ENCODE measurements around the gene DLST.
"Not testable (repeated sequence)": the region's sequence is repeated elsewhere in the genome, so short reads cannot be mapped to it uniquely, and the experiment has no call there.

Gene DLST

DNA sequence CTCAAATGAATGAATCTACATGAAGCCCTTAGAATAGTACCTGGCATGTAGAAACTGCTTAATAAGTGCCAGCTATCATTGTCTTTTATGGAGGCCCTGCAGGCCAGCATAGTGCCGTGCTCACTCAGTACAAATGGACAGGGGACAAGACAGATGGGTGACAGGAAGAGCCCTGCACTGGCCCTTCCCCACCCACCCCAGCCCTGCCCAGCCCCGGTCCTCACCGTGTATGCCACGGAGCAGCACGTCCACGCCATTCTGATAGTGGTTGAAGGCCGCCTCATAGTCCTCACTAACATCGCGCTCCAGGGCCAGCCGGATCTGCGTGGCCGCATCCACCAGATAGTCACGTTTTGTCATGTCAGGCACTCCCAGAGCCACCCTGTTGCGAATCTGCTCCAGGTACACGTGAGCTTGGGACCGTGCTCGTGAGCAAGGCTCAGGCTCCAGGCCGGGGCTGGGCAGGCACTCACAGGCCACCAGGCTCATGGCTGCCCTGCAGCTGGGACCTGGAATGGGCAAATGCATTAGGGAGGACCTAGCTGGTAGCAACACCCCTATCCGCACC, 39.4 kb downstream of the DLST start:
- H3K4me1 Mint-ChIP-seq (ENCODE audit: low read depth): peaks cover 16% of the 10 kb centered on the region
- peaks cover 22% of the 10 kb centered on the region for H3K27me3 Mint-ChIP-seq
- H3K36me3 Mint-ChIP-seq (ENCODE audit: low read depth): no peaks in the 10 kb centered on the region
- intact Hi-C loops (cut with micrococcal nuclease): no loop called here
- H3K9me3 Mint-ChIP-seq: no peaks in the 10 kb centered on the region
- H3K4me3 Mint-ChIP-seq: no peak overlapping the region
- no peak overlapping the region for H3K27ac Mint-ChIP-seq

DNA sequence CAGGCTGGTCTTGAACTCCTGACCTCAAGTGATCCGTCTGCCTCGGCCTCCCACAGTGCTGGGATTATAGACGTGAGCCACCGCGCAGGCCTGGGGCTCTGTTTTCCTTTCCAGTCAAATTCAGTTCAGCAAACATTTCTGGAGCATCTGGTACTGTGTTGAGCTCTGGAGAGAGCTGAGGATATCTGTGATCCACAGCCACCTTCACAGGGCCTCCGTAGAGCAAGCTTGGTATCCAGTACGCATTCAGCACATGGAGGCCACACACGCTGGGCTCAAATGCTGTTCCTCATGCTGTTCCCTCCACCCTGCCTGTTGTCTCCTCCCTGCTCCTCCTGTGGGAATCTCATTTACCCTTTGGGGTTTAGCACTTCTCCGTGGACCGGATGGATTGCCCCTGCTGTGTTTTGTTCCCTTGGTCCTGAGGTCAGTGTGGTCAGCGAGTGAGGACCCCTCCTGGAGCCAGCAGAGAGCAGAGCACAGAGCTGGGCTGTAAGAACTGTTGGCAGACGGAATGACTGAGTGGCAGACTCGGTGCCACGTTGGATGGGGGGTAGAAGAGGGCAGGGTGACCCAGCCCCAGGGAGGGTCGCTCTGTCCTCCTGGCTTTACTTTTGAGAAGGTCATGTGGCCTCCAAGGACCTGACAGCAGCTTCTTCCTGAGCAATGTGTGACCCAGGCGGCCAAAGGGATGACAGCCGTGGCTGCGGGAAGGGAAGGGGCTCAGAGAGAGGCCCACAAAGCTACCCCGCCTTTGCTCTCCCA, 40.5 kb downstream of the DLST start:
- peak overlapping the region; percentile 55 for H3K4me3 Mint-ChIP-seq
- peaks cover 16% of the 10 kb centered on the region for H3K4me1 Mint-ChIP-seq (ENCODE audit: low read depth)
- intact Hi-C loops (cut with micrococcal nuclease): no loop called here
- no peak overlapping the region for H3K27ac Mint-ChIP-seq
- H3K27me3 Mint-ChIP-seq: peaks cover 22% of the 10 kb centered on the region
- H3K36me3 Mint-ChIP-seq (ENCODE audit: low read depth): no peaks in the 10 kb centered on the region
- H3K9me3 Mint-ChIP-seq: no peaks in the 10 kb centered on the region

GRCh38 chr14:74922752-74923401, 41.2 kb downstream of the DLST start, which contains the start of gene RPS6KL1:
TSS of gene RPS6KL1 (minus strand) at chr14:74923260. CDS start at chr14:74921541, 1,719 bp downstream.
- Mint-ChIP-seq H3K4me3 (peak within 1 kb of the TSS; percentile 55), H3K27ac (no peak within 1 kb of the TSS), H3K4me1 (ENCODE audit: low read depth) (peaks cover 12% of the 10 kb centered on the region), H3K36me3 (ENCODE audit: low read depth) (no peaks in the 10 kb centered on the region), H3K27me3 (peaks cover 22% of the 10 kb centered on the region), H3K9me3 (no peaks in the 10 kb centered on the region)
- intact Hi-C loops (cut with micrococcal nuclease): no loop called here

DNA sequence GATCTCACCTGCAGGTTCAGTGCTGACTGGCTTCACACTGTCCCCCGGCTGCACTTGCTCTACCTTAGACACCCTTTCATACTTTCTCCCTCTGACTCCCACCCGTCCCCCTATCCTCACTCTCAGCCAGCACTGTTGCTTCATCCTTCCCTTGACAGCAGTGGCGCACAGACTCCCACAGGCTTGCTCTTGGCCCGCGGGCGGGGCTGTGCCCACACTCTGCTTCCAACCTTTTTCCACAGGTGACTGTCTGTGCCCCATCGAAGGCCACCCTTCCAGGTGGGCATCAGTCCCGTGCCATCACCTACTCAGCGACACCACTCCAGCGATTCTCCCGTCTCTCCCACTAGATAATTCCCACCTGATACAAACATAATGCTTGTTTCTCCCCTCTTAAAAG, 42.3 kb downstream of the DLST start:
- Mint-ChIP-seq H3K27ac (no peak overlapping the region), H3K4me3 (no peak overlapping the region), H3K9me3 (no peaks in the 10 kb centered on the region), H3K27me3 (peaks cover 22% of the 10 kb centered on the region), H3K36me3 (ENCODE audit: low read depth) (no peaks in the 10 kb centered on the region), H3K4me1 (ENCODE audit: low read depth) (peaks cover 12% of the 10 kb centered on the region)
- intact Hi-C loops (cut with micrococcal nuclease): no loop called here

GRCh38 chr14:74927225-74927624, 45.5 kb downstream of the DLST start:
- Mint-ChIP-seq H3K4me3 (no peak overlapping the region), H3K4me1 (ENCODE audit: low read depth) (peaks cover 1% of the 10 kb centered on the region)
- intact Hi-C loops (cut with micrococcal nuclease): no loop called here

GRCh38 chr14:74929242-74929641, 47.5 kb downstream of the DLST start:
- intact Hi-C loops (cut with micrococcal nuclease): no loop called here
- Mint-ChIP-seq H3K27ac (no peak overlapping the region), H3K27me3 (peaks cover 8% of the 10 kb centered on the region), H3K4me3 (no peak overlapping the region), H3K9me3 (no peaks in the 10 kb centered on the region), H3K36me3 (ENCODE audit: low read depth) (no peaks in the 10 kb centered on the region), H3K4me1 (ENCODE audit: low read depth) (peaks cover 16% of the 10 kb centered on the region)

More at GRCh38 chr14:74927225-74927624, 45.5 kb downstream of the DLST start:
- Mint-ChIP-seq H3K36me3 (ENCODE audit: low read depth) (no peaks in the 10 kb centered on the region), H3K27ac (no peak overlapping the region), H3K9me3 (no peaks in the 10 kb centered on the region), H3K27me3 (peaks cover 20% of the 10 kb centered on the region)

GRCh38 chr14:74931744-74932143, 50.0 kb downstream of the DLST start:
- peaks cover 34% of the 10 kb centered on the region for H3K4me1 Mint-ChIP-seq (ENCODE audit: low read depth)
- H3K27ac Mint-ChIP-seq; H3K27me3 Mint-ChIP-seq; H3K9me3 Mint-ChIP-seq; intact Hi-C loops (cut with micrococcal nuclease); H3K4me3 Mint-ChIP-seq; H3K36me3 Mint-ChIP-seq (ENCODE audit: low read depth): not testable (repeated sequence)

DNA sequence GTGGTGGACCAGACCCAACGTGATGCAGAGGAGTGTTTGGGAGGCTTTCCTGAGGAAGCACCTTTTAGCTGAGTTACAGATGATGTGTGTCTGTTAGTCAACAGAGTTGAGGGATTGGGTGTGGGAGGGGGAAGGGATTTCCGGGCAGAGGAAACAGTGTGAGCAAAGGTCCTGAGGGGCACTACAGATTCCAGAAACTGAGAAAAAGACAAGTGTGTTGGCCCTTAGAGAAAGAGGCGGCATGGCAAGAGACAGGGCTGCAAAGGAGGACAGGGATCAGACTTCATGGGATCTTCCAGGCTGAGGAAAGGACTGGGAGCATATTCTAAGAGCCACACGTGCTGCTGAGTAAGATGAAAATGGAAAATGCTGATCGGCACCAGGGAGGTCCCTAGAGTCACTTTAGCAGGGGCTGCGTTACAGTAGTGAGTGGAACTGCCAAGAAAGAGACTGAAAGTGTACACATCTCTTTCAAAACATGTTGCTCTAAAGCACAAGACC, 50.7 kb downstream of the DLST start:
- H3K27me3 Mint-ChIP-seq: peaks cover 4% of the 10 kb centered on the region
- H3K27ac Mint-ChIP-seq: peak overlapping the region; percentile 58
- H3K4me1 Mint-ChIP-seq (ENCODE audit: low read depth): peaks cover 40% of the 10 kb centered on the region
- no peaks in the 10 kb centered on the region for H3K36me3 Mint-ChIP-seq (ENCODE audit: low read depth)
- no peak overlapping the region for H3K4me3 Mint-ChIP-seq
- no peaks in the 10 kb centered on the region for H3K9me3 Mint-ChIP-seq
- intact Hi-C loops (cut with micrococcal nuclease): no loop called here

DNA sequence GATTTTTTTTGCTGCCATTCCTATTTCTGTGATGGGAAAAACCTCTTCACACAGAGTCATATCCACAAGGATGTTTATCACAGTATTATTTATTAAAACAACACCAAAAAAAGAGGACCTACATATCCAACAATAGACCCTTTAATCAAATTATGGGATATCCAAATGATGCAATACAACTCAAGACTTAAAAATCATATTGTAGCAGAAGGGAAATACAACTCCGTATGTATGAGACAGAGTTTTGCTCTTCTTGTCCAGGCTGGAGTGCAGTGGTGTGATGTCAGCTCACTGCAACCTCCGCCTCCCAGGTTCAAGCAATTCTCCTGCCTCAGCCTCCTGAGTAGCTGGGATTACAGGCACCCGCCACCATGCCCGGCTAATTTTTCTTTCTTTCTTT, 51.2 kb downstream of the DLST start:
- intact Hi-C loops (cut with micrococcal nuclease); H3K27me3 Mint-ChIP-seq; H3K4me3 Mint-ChIP-seq; H3K9me3 Mint-ChIP-seq; H3K36me3 Mint-ChIP-seq (ENCODE audit: low read depth): not testable (repeated sequence)
- Mint-ChIP-seq H3K27ac (peak overlapping the region; percentile 58), H3K4me1 (ENCODE audit: low read depth) (peaks cover 45% of the 10 kb centered on the region)

DNA sequence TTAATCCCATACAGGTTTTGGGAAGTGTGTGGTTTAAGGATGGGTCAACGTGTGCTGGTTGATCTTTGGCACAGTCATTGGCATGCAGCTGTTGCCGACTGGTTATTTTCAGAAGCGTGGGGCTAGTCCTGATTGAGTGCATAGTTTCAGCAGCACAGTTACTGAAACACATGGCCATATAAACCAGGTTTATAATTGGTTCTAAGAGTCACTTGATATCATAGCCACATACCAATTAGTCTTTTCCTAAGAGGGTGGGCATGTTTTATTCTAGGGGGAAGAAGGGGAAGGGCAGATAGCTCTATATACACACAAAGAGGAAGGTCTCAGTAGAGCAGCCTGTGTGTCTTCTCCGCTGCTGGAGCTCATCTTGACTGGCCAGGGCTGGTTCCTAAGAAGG, 52.3 kb downstream of the DLST start:
- intact Hi-C loops (cut with micrococcal nuclease): no loop called here
- Mint-ChIP-seq H3K4me3 (no peak overlapping the region), H3K36me3 (ENCODE audit: low read depth) (no peaks in the 10 kb centered on the region), H3K27me3 (peaks cover 4% of the 10 kb centered on the region), H3K9me3 (peaks cover 9% of the 10 kb centered on the region), H3K27ac (peak overlapping the region; percentile 47), H3K4me1 (ENCODE audit: low read depth) (peaks cover 56% of the 10 kb centered on the region)

DNA sequence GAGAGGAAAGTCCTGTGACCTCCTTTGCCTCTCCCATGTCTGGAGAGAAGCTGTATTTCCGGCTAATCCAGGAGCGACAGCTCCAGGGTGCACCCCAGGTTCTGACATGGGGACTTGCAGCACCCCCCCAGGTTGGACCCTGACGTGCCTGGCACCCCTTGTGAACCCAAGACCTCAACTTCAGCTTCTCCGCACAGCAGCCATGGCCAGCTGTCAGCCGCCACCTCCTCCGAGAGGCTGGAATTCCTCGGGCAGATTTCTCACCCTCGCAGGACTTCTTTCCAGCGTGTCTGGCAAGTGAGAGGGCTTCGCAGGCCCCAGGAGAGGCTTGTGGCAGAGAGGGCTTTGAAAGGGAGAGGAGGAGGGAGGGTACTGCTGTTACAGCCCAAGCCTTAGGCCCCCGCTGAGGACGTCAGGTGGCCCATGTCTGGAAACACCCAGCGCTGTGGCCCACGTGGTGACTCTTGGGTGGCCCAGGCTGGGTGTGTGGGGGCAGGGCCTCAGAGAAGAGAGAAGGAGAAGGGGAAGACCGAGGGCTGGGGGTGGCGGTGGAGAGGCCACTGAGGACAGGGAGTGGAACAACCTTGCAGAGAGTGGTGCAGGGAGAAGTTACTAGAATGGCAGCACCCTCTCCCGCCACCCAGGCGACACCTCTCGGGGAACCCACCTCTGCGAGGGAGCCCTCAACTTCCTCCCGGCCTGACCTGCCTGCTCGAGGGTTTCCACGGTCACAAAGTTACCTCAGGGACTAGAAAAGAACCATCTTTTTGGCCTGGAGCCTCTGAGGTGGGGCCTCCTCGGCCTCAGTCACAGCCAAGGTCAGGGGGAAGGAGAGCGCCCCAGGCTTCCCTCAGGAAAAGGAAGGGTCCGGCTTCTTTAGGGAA, 53.0 kb downstream of the DLST start:
- H3K27ac Mint-ChIP-seq: peak overlapping the region; percentile 47
- H3K27me3 Mint-ChIP-seq: peaks cover 4% of the 10 kb centered on the region
- H3K36me3 Mint-ChIP-seq (ENCODE audit: low read depth): no peaks in the 10 kb centered on the region
- intact Hi-C loops (cut with micrococcal nuclease): no loop called here
- H3K4me3 Mint-ChIP-seq: no peak overlapping the region
- peaks cover 63% of the 10 kb centered on the region for H3K4me1 Mint-ChIP-seq (ENCODE audit: low read depth)
- peaks cover 9% of the 10 kb centered on the region for H3K9me3 Mint-ChIP-seq

DNA sequence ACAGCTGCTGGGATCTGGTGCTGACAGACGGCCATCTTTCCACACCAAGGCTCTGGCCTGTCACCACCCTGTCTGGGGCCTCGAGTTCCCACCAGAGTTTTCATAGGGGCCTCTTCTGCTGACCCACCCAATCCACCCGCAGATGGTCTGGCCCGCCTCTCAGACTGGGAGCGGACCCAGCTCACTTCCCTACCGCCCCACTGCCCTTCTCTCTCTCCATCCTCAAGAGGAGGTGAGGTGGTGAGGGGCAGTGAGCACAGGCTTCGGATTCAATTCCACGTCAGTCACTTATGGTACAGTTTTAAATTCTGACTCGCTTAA, 53.6 kb downstream of the DLST start:
- H3K27me3 Mint-ChIP-seq: peaks cover 4% of the 10 kb centered on the region
- no peak overlapping the region for H3K27ac Mint-ChIP-seq
- intact Hi-C loops (cut with micrococcal nuclease): no loop called here
- H3K4me1 Mint-ChIP-seq (ENCODE audit: low read depth): peaks cover 69% of the 10 kb centered on the region
- no peaks in the 10 kb centered on the region for H3K36me3 Mint-ChIP-seq (ENCODE audit: low read depth)
- H3K9me3 Mint-ChIP-seq: peaks cover 9% of the 10 kb centered on the region
- H3K4me3 Mint-ChIP-seq: no peak overlapping the region

- intact Hi-C loops (cut with micrococcal nuclease): no loop called here
- Mint-ChIP-seq H3K36me3 (ENCODE audit: low read depth) (no peaks in the 10 kb centered on the region), H3K4me3 (no peak overlapping the region), H3K4me1 (ENCODE audit: low read depth) (peaks cover 75% of the 10 kb centered on the region), H3K27ac (no peak overlapping the region), H3K9me3 (peaks cover 9% of the 10 kb centered on the region), H3K27me3 (peaks cover 4% of the 10 kb centered on the region)
Measured at GRCh38 chr14:74936151-74936550, 54.4 kb downstream of the DLST start.
